ENCODE data around the gene ETFRF1. TPM values are rescaled to one million over a fixed set of nuclear protein-coding genes. Genes with fewer than 3 reads are reported as not detected.
A peak's percentile ranks its signal among the peaks of the same experiment; 100 is the strongest.

Gene ETFRF1
- total RNA-seq, 2 donors from 2014 or later, result 9.7 to 21.4 TPM

DNA sequence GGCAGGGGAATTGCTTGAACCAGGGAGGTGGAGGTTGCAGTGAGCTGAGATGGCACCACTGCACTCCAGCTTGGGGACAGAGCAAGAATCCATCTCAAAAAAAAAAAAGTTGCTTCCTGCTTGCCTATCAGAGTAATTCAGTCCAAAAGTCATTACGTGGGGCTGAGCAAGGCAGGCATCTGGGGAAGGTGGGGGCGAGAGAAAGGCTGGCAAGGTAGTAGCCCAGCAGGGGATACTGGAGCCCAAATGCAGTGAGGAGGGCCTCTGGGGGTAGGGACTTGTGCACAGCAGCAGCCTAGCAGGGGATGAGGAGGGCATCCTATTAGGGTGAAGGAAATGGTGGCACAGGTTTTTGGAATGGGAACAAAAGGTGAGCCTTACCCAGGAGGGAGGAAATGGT is 7.1 kb downstream of the ETFRF1 start:
- H3K9ac ChIP-seq (ENCODE audit: extremely low read depth, low read length, poor library complexity, severe bottlenecking), result no peak overlapping the region
- Mint-ChIP-seq H3K27me3 (ENCODE audit: insufficient read depth) (no peaks in the 10 kb centered on the region), H3K4me3 (no peak overlapping the region), H3K27ac (no peak overlapping the region), H3K9me3 (no peaks in the 10 kb centered on the region), H3K4me1 (peaks cover 6% of the 10 kb centered on the region), H3K36me3 (ENCODE audit: low read depth) (peaks cover 17% of the 10 kb centered on the region)
- no peaks in the 10 kb centered on the region for H3K9me3 ChIP-seq (ENCODE audit: control insufficient read depth, low read length)
- TF ChIP-seq, protein P1, sequence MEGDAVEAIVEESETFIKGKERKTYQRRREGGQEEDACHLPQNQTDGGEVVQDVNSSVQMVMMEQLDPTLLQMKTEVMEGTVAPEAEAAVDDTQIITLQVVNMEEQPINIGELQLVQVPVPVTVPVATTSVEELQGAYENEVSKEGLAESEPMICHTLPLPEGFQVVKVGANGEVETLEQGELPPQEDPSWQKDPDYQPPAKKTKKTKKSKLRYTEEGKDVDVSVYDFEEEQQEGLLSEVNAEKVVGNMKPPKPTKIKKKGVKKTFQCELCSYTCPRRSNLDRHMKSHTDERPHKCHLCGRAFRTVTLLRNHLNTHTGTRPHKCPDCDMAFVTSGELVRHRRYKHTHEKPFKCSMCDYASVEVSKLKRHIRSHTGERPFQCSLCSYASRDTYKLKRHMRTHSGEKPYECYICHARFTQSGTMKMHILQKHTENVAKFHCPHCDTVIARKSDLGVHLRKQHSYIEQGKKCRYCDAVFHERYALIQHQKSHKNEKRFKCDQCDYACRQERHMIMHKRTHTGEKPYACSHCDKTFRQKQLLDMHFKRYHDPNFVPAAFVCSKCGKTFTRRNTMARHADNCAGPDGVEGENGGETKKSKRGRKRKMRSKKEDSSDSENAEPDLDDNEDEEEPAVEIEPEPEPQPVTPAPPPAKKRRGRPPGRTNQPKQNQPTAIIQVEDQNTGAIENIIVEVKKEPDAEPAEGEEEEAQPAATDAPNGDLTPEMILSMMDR (conservative IDR thresholded peaks at IDR 0.05), result no peak
- H3K4me3 ChIP-seq (ENCODE audit: low read length), result no peak overlapping the region
- H3K36me3 ChIP-seq (ENCODE audit: control insufficient read depth, insufficient read depth, low read length), result peaks cover 48% of the 10 kb centered on the region
- H3K27ac ChIP-seq (ENCODE audit: low read depth, low read length), result no peak overlapping the region
- H3K4me1 ChIP-seq (ENCODE audit: control insufficient read depth, insufficient read depth, low read length), result no peaks in the 10 kb centered on the region
- peak; percentile 50 for DNase-seq
- WGBS, 2 experiments (ENCODE audit: insufficient coverage in 1 of 2, insufficient read length in 1 of 2), result 94 to 99% methylated on average over 2 of the region's 2 CpGs
- H3K27me3 ChIP-seq (ENCODE audit: control insufficient read depth, insufficient read depth, low read length, poor library complexity, severe bottlenecking), result no peaks in the 10 kb centered on the region

GRCh38 chr12:25207411-25207810 is 12.4 kb downstream of the ETFRF1 start:
- H3K36me3 ChIP-seq (ENCODE audit: control insufficient read depth, insufficient read depth, low read length), result peaks cover 88% of the 10 kb centered on the region
- Mint-ChIP-seq H3K4me3 (no peak overlapping the region), H3K36me3 (ENCODE audit: low read depth) (peaks cover 38% of the 10 kb centered on the region), H3K4me1 (peaks cover 4% of the 10 kb centered on the region), H3K27me3 (ENCODE audit: insufficient read depth) (no peaks in the 10 kb centered on the region), H3K9me3 (no peaks in the 10 kb centered on the region), H3K27ac (no peak overlapping the region)
- WGBS, 2 experiments (ENCODE audit: insufficient coverage in 1 of 2, insufficient read length in 1 of 2), result 97 to 100% methylated on average over 4 to 6 of the region's 6 CpGs
- no peak overlapping the region for H3K9ac ChIP-seq (ENCODE audit: extremely low read depth, low read length, poor library complexity, severe bottlenecking)
- no peaks in the 10 kb centered on the region for H3K27me3 ChIP-seq (ENCODE audit: control insufficient read depth, insufficient read depth, low read length, poor library complexity, severe bottlenecking)
- no peaks in the 10 kb centered on the region for H3K9me3 ChIP-seq (ENCODE audit: control insufficient read depth, low read length)
- H3K27ac ChIP-seq (ENCODE audit: low read depth, low read length), result no peak overlapping the region
- H3K4me3 ChIP-seq (ENCODE audit: low read length), result no peak overlapping the region
- no peak for DNase-seq
- H3K4me1 ChIP-seq (ENCODE audit: control insufficient read depth, insufficient read depth, low read length), result no peaks in the 10 kb centered on the region
- TF ChIP-seq, protein P1 (conservative IDR thresholded peaks at IDR 0.05), result no peak

DNA sequence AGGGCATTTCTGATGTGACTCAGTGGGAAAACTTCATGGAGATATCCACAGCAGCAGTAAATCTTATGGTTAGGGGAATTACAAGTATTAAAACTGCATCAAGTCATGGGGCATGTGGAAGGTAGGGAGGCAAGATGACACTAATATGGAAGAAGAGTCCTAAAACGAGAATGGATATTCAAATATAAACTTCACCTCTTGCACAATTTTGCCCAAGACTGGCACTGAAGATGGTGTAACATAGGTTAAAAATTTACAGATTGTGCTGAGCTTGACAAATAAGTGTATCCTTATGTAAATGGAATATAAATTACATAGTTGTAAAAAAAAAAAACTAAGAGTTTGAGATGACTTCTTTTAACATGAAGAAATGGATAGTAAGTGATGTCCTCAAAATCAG is 12.8 kb downstream of the ETFRF1 start:
- Histone ChIP-seq H3K4me3 (ENCODE audit: low read length) (no peak overlapping the region), H3K27me3 (ENCODE audit: control insufficient read depth, insufficient read depth, low read length, poor library complexity, severe bottlenecking) (no peaks in the 10 kb centered on the region), H3K9me3 (ENCODE audit: control insufficient read depth, low read length) (no peaks in the 10 kb centered on the region), H3K4me1 (ENCODE audit: control insufficient read depth, insufficient read depth, low read length) (no peaks in the 10 kb centered on the region), H3K9ac (ENCODE audit: extremely low read depth, low read length, poor library complexity, severe bottlenecking) (no peak overlapping the region), H3K36me3 (ENCODE audit: control insufficient read depth, insufficient read depth, low read length) (peaks cover 87% of the 10 kb centered on the region), H3K27ac (ENCODE audit: low read depth, low read length) (no peak overlapping the region)
- Mint-ChIP-seq H3K27me3 (ENCODE audit: insufficient read depth) (no peaks in the 10 kb centered on the region), H3K9me3 (no peaks in the 10 kb centered on the region), H3K4me3 (no peak overlapping the region), H3K27ac (no peak overlapping the region), H3K4me1 (peaks cover 4% of the 10 kb centered on the region), H3K36me3 (ENCODE audit: low read depth) (peaks cover 38% of the 10 kb centered on the region)
- no CpG with 5 or more reads among the region's 1 CpG for WGBS, 2 experiments (ENCODE audit: insufficient coverage in 1 of 2, insufficient read length in 1 of 2)
- TF ChIP-seq, protein P1 (conservative IDR thresholded peaks at IDR 0.05), result no peak
- no peak for DNase-seq
